ENCODE results near the gene DTL. TPM values are rescaled to one million over a fixed set of nuclear protein-coding genes. Genes with fewer than 3 reads are reported as not detected.

The DTL gene
- total RNA-seq, 1 experiment from 2014 or later = 41.0 TPM

GRCh38 chr1:212010004-212010403 is 25.5 kb upstream of the DTL start:
- TF ChIP-seq SRF (IDR thresholded peaks at IDR 0.05; ENCODE audit: low read depth) (no peak), ATF3 (IDR thresholded peaks at IDR 0.05) (no peak), TCF7L2 (IDR thresholded peaks at IDR 0.05; ENCODE audit: borderline replicate concordance, extremely low read depth, insufficient read depth, insufficient read length) (no peak), REST (IDR thresholded peaks at IDR 0.05; ENCODE audit: low read depth) (no peak), SP1 (IDR thresholded peaks at IDR 0.05; ENCODE audit: low read depth) (no peak), RAD21 (IDR thresholded peaks at IDR 0.05; ENCODE audit: low read depth) (no peak), ZFX (IDR thresholded peaks at IDR 0.05) (no peak), ELF1 (IDR thresholded peaks at IDR 0.05; ENCODE audit: borderline replicate concordance, low read depth) (no peak), POLR2AphosphoS5 (IDR thresholded peaks at IDR 0.05; ENCODE audit: low read depth, low read length) (no peak), SIN3A (IDR thresholded peaks at IDR 0.05; ENCODE audit: low read depth) (no peak)
- peaks cover 5 to 11% of the 10 kb centered on the region in 2 experiments; a peak in 1 of 4 replicates for H3K36me3 ChIP-seq (ENCODE audit: control insufficient read depth in 1 of 2, insufficient read depth in 2 of 2, low read length in 2 of 2)
- H3K9me3 ChIP-seq (ENCODE audit: control insufficient read depth in 1 of 2, insufficient read depth in 1 of 2, low read depth in 1 of 2, low read length in 2 of 2) = no peaks in the 10 kb centered on the region
- ChIA-PET CTCF (interaction anchor here (0.8 kb wide), 1 partner anchor 26 kb away, joined by 3 read pairs; the partner anchor contains the start of gene DTL), RAD21 (ENCODE audit: low non-redundant PET in 1 of 2, low total read pairs in 2 of 2, uncharacterized antibody in 2 of 2, unreplicated experiment in 2 of 2) (no interaction called here), POLR2A (no interaction called here)
- no peaks in the 10 kb centered on the region for H3K4me1 ChIP-seq (ENCODE audit: control insufficient read depth in 1 of 2, insufficient read depth in 2 of 2, low read length in 2 of 2)
- H3K4me2 ChIP-seq (ENCODE audit: low read length) = no peak overlapping the region
- H4K20me1 ChIP-seq (ENCODE audit: insufficient read depth) = no peaks in the 10 kb centered on the region
- intact Hi-C loops (cut with micrococcal nuclease) = no loop called here
- H3K27ac ChIP-seq (ENCODE audit: low read depth, low read length) = no peak overlapping the region
- H2AFZ ChIP-seq (ENCODE audit: low read depth, low read length, poor library complexity, severe bottlenecking) = no peak overlapping the region
- H3K4me3 ChIP-seq (replicated peaks in 1 of 2; ENCODE audit: low read depth in 1 of 2, low read length in 2 of 2) = no peak overlapping the region
- H3K79me2 ChIP-seq (ENCODE audit: insufficient read depth, low read length) = no peaks in the 10 kb centered on the region
- no peaks in the 10 kb centered on the region for H3K9me2 ChIP-seq (ENCODE audit: insufficient read depth)
- DNase-seq (ENCODE audit: low read depth, low spot score) (no peak), ATAC-seq (no peak)
- no TSS peak for BruUV-seq (replicated peaks)
- H3K9ac ChIP-seq (ENCODE audit: low read length) = no peak overlapping the region
- H3K27me3 ChIP-seq (ENCODE audit: insufficient read depth, low read length) = no peaks in the 10 kb centered on the region

Data from HCT116 (cell line).